GM12878 (cell line): Measurements from ENCODE around the gene CASP8AP2. TPM values are rescaled to one million over a fixed set of nuclear protein-coding genes. Genes with fewer than 3 reads are reported as not detected.

Experiments used
- ATAC-seq: fragments of 200-7000 bp; cut with Tn5 transposase; 3 replicates; pipeline ENCODE4 v1.9.1; 2020; ENCODE audit warnings: mild to moderate bottlenecking, moderate library complexity
- BruUV-seq: library from RNA; stranded (reverse); fragments of 400-500 nt; replicated peaks from 2 replicates; lab custom pipeline; 2021; lab: Mats Ljungman, UMichigan
- CTCF ChIA-PET: fragments of 300-600 bp; sonication (Branson Sonifier 250); formaldehyde crosslinking; extraction: SDS; loops from one replicate; lab custom pipeline; 2021; ENCODE audit warnings: inconsistent platforms; lab: Yijun Ruan, JAX
- POLR2A ChIA-PET: fragments of 350-600 bp; formaldehyde crosslinking; extraction: SDS; loops from one replicate; lab custom pipeline; 2021; ENCODE audit warnings: inconsistent platforms; lab: Charles Lee
- RAD21 ChIA-PET: fragments of 300-600 bp; sonication (Branson Sonifier 250); formaldehyde crosslinking; loops from one replicate; lab custom pipeline; 2023; ENCODE audit warnings: antibody characterized with exemption; ENCODE audit not compliant: unreplicated experiment; lab: Charles Lee
- SMC1A ChIA-PET: fragments of 300-600 bp; sonication (Branson Sonifier 250); formaldehyde crosslinking; loops from one replicate; lab custom pipeline; 2023; ENCODE audit not compliant: unreplicated experiment, uncharacterized antibody; lab: Charles Lee
- DNase-seq: peaks from one replicate; pipeline ENCODE4 v3.0.0-alpha.2; 2011; ENCODE audit warnings: low read depth, low spot score
- FAIRE-seq: peaks from 3 replicates; lab custom pipeline; 2011; peaks lifted over from hg19 to GRCh38; lab: Jason Lieb, UNC
- H2AFZ ChIP-seq: 2 replicates; pipeline ENCODE4 v1.6.0; 2011; ENCODE audit warnings: low read depth, low read length, control low read depth; ENCODE audit not compliant: control insufficient read depth
- H3K27ac ChIP-seq: 2 replicates; pipeline ENCODE4 v1.5.1; 2011; ENCODE audit warnings: control low read depth; ENCODE audit not compliant: control insufficient read depth, insufficient read depth
- H3K27me3 ChIP-seq, 2 experiments: replicated peaks in 1 of 2; 2 replicates each; pipeline versions ENCODE4 v1.6.0 to v1.6.1; 2011; ENCODE audit warnings: low read length in 1 of 2; ENCODE audit not compliant: control insufficient read depth in 2 of 2, insufficient read depth in 2 of 2
- H3K36me3 ChIP-seq, 2 experiments: 2 replicates each; pipeline ENCODE4 v1.5.1; 2011; ENCODE audit warnings: low read length in 1 of 2; ENCODE audit not compliant: control insufficient read depth in 2 of 2, insufficient read depth in 2 of 2
- H3K4me1 ChIP-seq: 2 replicates; pipeline ENCODE4 v1.6.1; 2011; ENCODE audit warnings: mild to moderate bottlenecking, low read length, moderate library complexity, mixed read lengths; ENCODE audit not compliant: control insufficient read depth, insufficient read depth
- H3K4me2 ChIP-seq: 2 replicates; pipeline ENCODE4 v1.6.0; 2011; ENCODE audit warnings: control low read depth; ENCODE audit not compliant: control insufficient read depth, insufficient read depth
- H3K4me3 ChIP-seq: fragments of 200-600 bp; sonication (generic); 2 replicates; pipeline ENCODE4 v1.5.1; 2016
- H3K79me2 ChIP-seq: 2 replicates; pipeline ENCODE4 v1.6.0; 2011; ENCODE audit warnings: low read length; ENCODE audit not compliant: control insufficient read depth, insufficient read depth
- H3K9ac ChIP-seq: 2 replicates; pipeline ENCODE4 v1.8.0; 2011; ENCODE audit warnings: low read length, control low read depth, mixed read lengths; ENCODE audit not compliant: control insufficient read depth, insufficient read depth
- H3K9me3 ChIP-seq: replicated peaks from 3 replicates; pipeline ENCODE4 v1.5.1; 2011; ENCODE audit warnings: mild to moderate bottlenecking, low read length; ENCODE audit not compliant: control insufficient read depth, insufficient read depth
- H4K20me1 ChIP-seq: 2 replicates; pipeline ENCODE4 v1.6.0; 2011; ENCODE audit not compliant: control insufficient read depth, insufficient read depth
- NFYB ChIP-seq: IDR thresholded peaks from 2 replicates; pipeline ENCODE4 v1.6.1; 2011; ENCODE audit warnings: low read depth, mild to moderate bottlenecking, low read length, improper control_type of control experiment, moderate library complexity; ENCODE audit not compliant: insufficient read depth
- ZZZ3 ChIP-seq: IDR thresholded peaks from 2 replicates; pipeline ENCODE4 v1.6.1; 2011; ENCODE audit warnings: low read depth; ENCODE audit not compliant: control insufficient read depth, insufficient read length
- WGBS: methylation state at CpG from one replicate; pipeline ENCODE4 v1.1.6; 2016; ENCODE audit warnings: low lambda C conversion rate; ENCODE audit not compliant: insufficient replicate concordance, insufficient coverage; ENCODE audit errors: missing lambda C conversion rate; 5-methylcytosine and 5-hydroxymethylcytosine counted together
- in situ Hi-C: fragments of 300-500 bp; cut with MboI; formaldehyde crosslinking; loops from 9 replicates; pipeline ENCODE4 v1.14.3; 2018; ENCODE audit warnings: mixed read lengths
- intact Hi-C: fragments of 100-400 bp; cut with micrococcal nuclease; formaldehyde crosslinking; loops from one replicate; pipeline ENCODE4 v1.14.2; 2022; ENCODE audit not compliant: unreplicated experiment
- polyA plus RNA-seq, 11 experiments: library from polyadenylated mRNA; depleted of rRNA in 4 of 11; unstranded in 6 of 11; stranded (reverse) in 5 of 11; fragments of >200 nt; fragmentation: Nextera tagmentation in 4 of 11; fragmentation: Illumina TruSeq in 1 of 11; extraction: Ambion mirVana in 4 of 11; extraction: Trizol in 1 of 11; gene quantifications; 1 replicate in 1 of 11; 2 replicates in 10 of 11; pipeline versions ENCODE4 v1.2.1 to v1.2.3, GENCODE V29; 2011 to 2016; ENCODE audit warnings: inconsistent platforms in 2 of 11, missing spikeins in 2 of 11, low read depth in 1 of 11
- total RNA-seq, 4 experiments: library from RNA; depleted of rRNA in 3 of 4; stranded (reverse); fragments of >200 nt in 3 of 4; fragmentation: Illumina TruSeq in 1 of 4; extraction: Trizol in 1 of 4; gene quantifications; 2 replicates each; pipeline versions ENCODE4 v1.2.1 to v1.2.3, GENCODE V29; 2013 to 2021
- TF ChIP-seq, protein P1 (sequence below): fragments of 450-650 bp; IDR thresholded peaks from 2 replicates; pipeline ENCODE4 v1.6.1; 2017; ENCODE audit warnings: mild to moderate bottlenecking, moderate library complexity

The CASP8AP2 gene
- total and polyA plus RNA-seq, 10 of the 15 experiments (the other 5 are each of a cell fraction or from before 2014, with no cell fraction given) = 11.1 to 28.7 (median 17.1) TPM

DNA sequence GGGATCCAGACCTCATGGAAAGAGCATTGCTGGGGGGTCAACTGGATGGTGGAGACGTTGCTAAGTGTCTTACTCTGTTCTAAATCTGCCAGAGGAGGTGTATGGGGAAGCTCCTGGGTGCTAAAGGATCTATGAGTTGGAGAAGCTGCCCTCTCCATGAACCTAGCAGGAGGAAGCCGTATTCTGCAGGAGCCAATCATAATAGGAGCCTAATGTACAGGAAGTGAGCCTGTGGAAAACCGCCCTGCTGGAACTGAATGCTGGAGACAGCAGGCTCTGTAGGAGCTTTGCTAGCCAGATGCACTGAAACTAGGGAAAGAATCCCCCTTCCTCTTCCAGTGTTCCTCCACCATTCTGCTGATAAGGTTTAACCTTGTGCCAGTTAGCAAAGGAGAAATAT lies 10.9 kb downstream of the CASP8AP2 start:
- Histone ChIP-seq H3K9me3 (no peaks in the 10 kb centered on the region), H3K4me2 (no peak overlapping the region), H3K4me1 (peaks cover 11% of the 10 kb centered on the region; the same call in 1 of the 2 replicates), H3K9ac (no peak overlapping the region), H3K79me2 (peaks cover 13% of the 10 kb centered on the region), H3K36me3 (no peaks in the 10 kb centered on the region), H3K4me3 (no peak overlapping the region), H3K27me3 (no peaks in the 10 kb centered on the region), H2AFZ (no peak overlapping the region), H3K27ac (no peak overlapping the region), H4K20me1 (no peaks in the 10 kb centered on the region)
- no TSS peak for BruUV-seq
- ATAC-seq (no peak), DNase-seq (no peak), FAIRE-seq (no peak)
- SMC1A ChIA-PET = no interaction called here
- TF ChIP-seq, protein P1, sequence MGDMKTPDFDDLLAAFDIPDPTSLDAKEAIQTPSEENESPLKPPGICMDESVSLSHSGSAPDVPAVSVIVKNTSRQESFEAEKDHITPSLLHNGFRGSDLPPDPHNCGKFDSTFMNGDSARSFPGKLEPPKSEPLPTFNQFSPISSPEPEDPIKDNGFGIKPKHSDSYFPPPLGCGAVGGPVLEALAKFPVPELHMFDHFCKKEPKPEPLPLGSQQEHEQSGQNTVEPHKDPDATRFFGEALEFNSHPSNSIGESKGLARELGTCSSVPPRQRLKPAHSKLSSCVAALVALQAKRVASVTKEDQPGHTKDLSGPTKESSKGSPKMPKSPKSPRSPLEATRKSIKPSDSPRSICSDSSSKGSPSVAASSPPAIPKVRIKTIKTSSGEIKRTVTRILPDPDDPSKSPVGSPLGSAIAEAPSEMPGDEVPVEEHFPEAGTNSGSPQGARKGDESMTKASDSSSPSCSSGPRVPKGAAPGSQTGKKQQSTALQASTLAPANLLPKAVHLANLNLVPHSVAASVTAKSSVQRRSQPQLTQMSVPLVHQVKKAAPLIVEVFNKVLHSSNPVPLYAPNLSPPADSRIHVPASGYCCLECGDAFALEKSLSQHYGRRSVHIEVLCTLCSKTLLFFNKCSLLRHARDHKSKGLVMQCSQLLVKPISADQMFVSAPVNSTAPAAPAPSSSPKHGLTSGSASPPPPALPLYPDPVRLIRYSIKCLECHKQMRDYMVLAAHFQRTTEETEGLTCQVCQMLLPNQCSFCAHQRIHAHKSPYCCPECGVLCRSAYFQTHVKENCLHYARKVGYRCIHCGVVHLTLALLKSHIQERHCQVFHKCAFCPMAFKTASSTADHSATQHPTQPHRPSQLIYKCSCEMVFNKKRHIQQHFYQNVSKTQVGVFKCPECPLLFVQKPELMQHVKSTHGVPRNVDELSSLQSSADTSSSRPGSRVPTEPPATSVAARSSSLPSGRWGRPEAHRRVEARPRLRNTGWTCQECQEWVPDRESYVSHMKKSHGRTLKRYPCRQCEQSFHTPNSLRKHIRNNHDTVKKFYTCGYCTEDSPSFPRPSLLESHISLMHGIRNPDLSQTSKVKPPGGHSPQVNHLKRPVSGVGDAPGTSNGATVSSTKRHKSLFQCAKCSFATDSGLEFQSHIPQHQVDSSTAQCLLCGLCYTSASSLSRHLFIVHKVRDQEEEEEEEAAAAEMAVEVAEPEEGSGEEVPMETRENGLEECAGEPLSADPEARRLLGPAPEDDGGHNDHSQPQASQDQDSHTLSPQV = no peak
- TF ChIP-seq ZZZ3 = no peak
- no peak for TF ChIP-seq NFYB
- RAD21 ChIA-PET = interaction anchor here (1.5 kb wide), 1 partner anchor 11 kb away, joined by 3 read pairs; the partner anchor contains the start of gene CASP8AP2
- WGBS = 88% methylated on average over 3 of the region's 3 CpGs
- POLR2A ChIA-PET = no interaction called here
- CTCF ChIA-PET = no interaction called here
- intact Hi-C loops (no loop called here), in situ Hi-C loops (no loop called here)
